Panc1 (cell line): ENCODE results near the gene MIA2.

Experiments used
- CTCF ChIP-seq: fragments of 450-650 bp; IDR thresholded peaks from 2 replicates; pipeline ENCODE4 v1.5.1; 2017; ENCODE audit warnings: mild to moderate bottlenecking
- POLR2AphosphoS5 ChIP-seq: IDR thresholded peaks from 2 replicates; pipeline ENCODE4 v1.6.1; 2012; ENCODE audit warnings: mild to moderate bottlenecking, low read depth, low read length, moderate library complexity
- REST ChIP-seq, 2 experiments: IDR thresholded peaks; 2 replicates each; pipeline ENCODE4 v1.6.1; 2011 to 2012; ENCODE audit warnings: low read depth in 2 of 2, control low read depth in 1 of 2, low read length in 1 of 2, mild to moderate bottlenecking in 1 of 2, moderate library complexity in 1 of 2; ENCODE audit not compliant: insufficient read depth in 1 of 2
- SIN3A ChIP-seq: IDR thresholded peaks from 2 replicates; pipeline ENCODE4 v1.6.1; 2012; ENCODE audit warnings: low read depth, mild to moderate bottlenecking, low read length, moderate library complexity, borderline replicate concordance; ENCODE audit not compliant: insufficient read depth

GRCh38 chr14:39396448-39396847 lies 162.7 kb downstream of the MIA2 start:
- TF ChIP-seq CTCF = no peak
- no peak for TF ChIP-seq POLR2AphosphoS5
- no peak for TF ChIP-seq SIN3A
- TF ChIP-seq REST (IDR thresholded peaks at IDR 0.05; ENCODE audit: insufficient read depth in 1 of 2, low read depth in 2 of 2, low read length in 1 of 2) = no peak
